Neural progenitor cell (in vitro differentiated cells): Measurements from ENCODE around the gene NOD1.

Experiments used
- EZH2 ChIP-seq: fragments of 200-600 bp; sonication (generic); IDR thresholded peaks from 2 replicates; pipeline ENCODE4 v1.6.1; 2017; ENCODE audit warnings: antibody characterized with exemption, mild to moderate bottlenecking, moderate library complexity
- EZH2phosphoT487 ChIP-seq: fragments of 200-600 bp; sonication (generic); IDR thresholded peaks from 2 replicates; pipeline ENCODE4 v1.6.1; 2017; ENCODE audit warnings: antibody characterized with exemption
- TF ChIP-seq, protein P1 (sequence below): fragments of 200-600 bp; sonication (generic); IDR thresholded peaks from 2 replicates; pipeline ENCODE4 v1.5.1; 2017; ENCODE audit warnings: antibody characterized with exemption, mild to moderate bottlenecking

DNA sequence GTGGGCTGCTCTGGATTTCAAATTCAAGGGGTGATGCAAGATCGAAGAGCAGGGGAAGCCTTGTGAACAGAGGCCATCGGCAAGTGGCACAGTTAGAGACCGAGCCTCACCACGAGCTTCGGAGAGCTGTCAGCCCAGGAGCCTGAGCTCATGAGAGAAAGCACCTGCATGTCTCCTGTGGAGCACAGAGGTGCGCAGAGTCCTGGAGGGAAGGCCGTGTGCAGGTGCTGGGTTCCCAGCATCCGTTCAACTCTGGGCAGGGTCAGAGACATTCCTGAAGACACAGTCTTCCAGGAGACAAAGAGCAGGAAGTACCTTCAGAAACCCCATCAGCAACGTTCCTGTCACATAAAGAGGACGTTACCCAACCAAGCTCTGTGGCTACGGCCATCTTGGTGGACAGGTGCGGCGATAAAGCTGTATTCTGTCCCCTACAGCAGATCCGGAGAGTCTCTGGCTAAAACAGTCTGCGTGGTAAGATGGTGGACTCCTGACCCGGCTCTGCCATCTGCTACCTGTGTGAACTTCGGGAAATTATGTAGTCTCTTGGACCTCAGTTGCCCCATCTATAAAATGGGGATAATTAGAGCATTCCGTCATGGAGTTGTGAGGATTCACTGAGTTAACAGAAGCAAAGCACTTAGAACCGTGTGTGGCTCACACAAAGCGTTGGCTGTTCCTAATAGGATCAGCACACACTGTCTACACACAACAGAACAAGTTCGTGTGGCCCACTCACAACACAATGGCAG lies 40.6 kb downstream of the NOD1 start:
- TF ChIP-seq EZH2 = no peak
- TF ChIP-seq, protein P1, sequence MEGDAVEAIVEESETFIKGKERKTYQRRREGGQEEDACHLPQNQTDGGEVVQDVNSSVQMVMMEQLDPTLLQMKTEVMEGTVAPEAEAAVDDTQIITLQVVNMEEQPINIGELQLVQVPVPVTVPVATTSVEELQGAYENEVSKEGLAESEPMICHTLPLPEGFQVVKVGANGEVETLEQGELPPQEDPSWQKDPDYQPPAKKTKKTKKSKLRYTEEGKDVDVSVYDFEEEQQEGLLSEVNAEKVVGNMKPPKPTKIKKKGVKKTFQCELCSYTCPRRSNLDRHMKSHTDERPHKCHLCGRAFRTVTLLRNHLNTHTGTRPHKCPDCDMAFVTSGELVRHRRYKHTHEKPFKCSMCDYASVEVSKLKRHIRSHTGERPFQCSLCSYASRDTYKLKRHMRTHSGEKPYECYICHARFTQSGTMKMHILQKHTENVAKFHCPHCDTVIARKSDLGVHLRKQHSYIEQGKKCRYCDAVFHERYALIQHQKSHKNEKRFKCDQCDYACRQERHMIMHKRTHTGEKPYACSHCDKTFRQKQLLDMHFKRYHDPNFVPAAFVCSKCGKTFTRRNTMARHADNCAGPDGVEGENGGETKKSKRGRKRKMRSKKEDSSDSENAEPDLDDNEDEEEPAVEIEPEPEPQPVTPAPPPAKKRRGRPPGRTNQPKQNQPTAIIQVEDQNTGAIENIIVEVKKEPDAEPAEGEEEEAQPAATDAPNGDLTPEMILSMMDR = no peak
- TF ChIP-seq EZH2phosphoT487 = no peak
